H1 (cell line): Measurements from ENCODE around the gene GABPB2. TPM values are rescaled to one million over a fixed set of nuclear protein-coding genes. Genes with fewer than 3 reads are reported as not detected.

Source experiments
- CTCF ChIA-PET: fragments of 300-600 bp; sonication (Branson Sonifier 250); formaldehyde crosslinking; loops from one replicate; lab custom pipeline; 2021; ENCODE audit not compliant: partially characterized antibody; lab: Charles Lee
- POLR2A ChIA-PET: fragments of 300-600 bp; sonication (Branson Sonifier 250); formaldehyde crosslinking; loops from one replicate; lab custom pipeline; 2021; ENCODE audit warnings: inconsistent platforms; ENCODE audit not compliant: partially characterized antibody; lab: Charles Lee
- DNase-seq, 2 experiments: peaks; one replicate each; pipeline versions ENCODE4 v3.0.0 to v3.0.0-alpha.2; 2010 to 2022; ENCODE audit warnings: low spot score in 2 of 2, low read depth in 1 of 2, mixed read lengths in 1 of 2
- FAIRE-seq: peaks from 2 replicates; lab custom pipeline; 2011; peaks lifted over from hg19 to GRCh38; lab: Jason Lieb, UNC
- H2AFZ ChIP-seq: 2 replicates; pipeline ENCODE4 v1.8.1; 2012; ENCODE audit warnings: low read length, inconsistent platforms
- H2AK5ac ChIP-seq: 2 replicates; pipeline ENCODE4 v1.6.1; 2013; ENCODE audit warnings: low read depth, low read length
- H2BK120ac ChIP-seq: replicated peaks from 2 replicates; pipeline ENCODE3; 2013; ENCODE audit warnings: low read depth, low read length, inconsistent platforms
- H2BK12ac ChIP-seq: 2 replicates; pipeline ENCODE4 v1.6.1; 2013; ENCODE audit warnings: low read depth, low read length
- H2BK15ac ChIP-seq: 2 replicates; pipeline ENCODE4 v1.6.1; 2013; ENCODE audit warnings: low read length
- H2BK20ac ChIP-seq: 2 replicates; pipeline ENCODE4 v1.6.1; 2013; ENCODE audit warnings: low read length
- H2BK5ac ChIP-seq: 2 replicates; pipeline ENCODE4 v1.6.1; 2013; ENCODE audit warnings: low read depth, low read length
- H3K14ac ChIP-seq: 2 replicates; pipeline ENCODE4 v1.6.1; 2013; ENCODE audit warnings: inconsistent platforms; ENCODE audit not compliant: insufficient read length
- H3K18ac ChIP-seq: 2 replicates; pipeline ENCODE4 v1.6.1; 2013; ENCODE audit warnings: low read length; ENCODE audit errors: extremely low read depth
- H3K23ac ChIP-seq: 2 replicates; pipeline ENCODE4 v1.6.1; 2013; ENCODE audit warnings: inconsistent platforms; ENCODE audit not compliant: insufficient read length
- H3K23me2 ChIP-seq: 2 replicates; pipeline ENCODE4 v1.6.1; 2013; ENCODE audit warnings: low read depth, low read length
- H3K27ac ChIP-seq: 2 replicates; pipeline ENCODE4 v1.6.1; 2011; ENCODE audit warnings: low read depth, low read length, inconsistent platforms
- H3K27me3 ChIP-seq, 4 experiments: replicated peaks in 1 of 4; 1 replicate in 1 of 4; 2 replicates in 3 of 4; pipeline versions ENCODE4 v1.6.1 to v1.8.1; 2011 to 2013; ENCODE audit warnings: low read length in 3 of 4, mild to moderate bottlenecking in 3 of 4, inconsistent platforms in 2 of 4, mixed read lengths in 2 of 4, moderate library complexity in 1 of 4; ENCODE audit not compliant: control insufficient read depth in 3 of 4, insufficient read depth in 3 of 4; ENCODE audit errors: extremely low read depth in 1 of 4
- H3K36me3 ChIP-seq, 4 experiments: 2 replicates each; pipeline versions ENCODE4 v1.6.1 to v1.8.1; 2011 to 2013; ENCODE audit warnings: mild to moderate bottlenecking in 4 of 4, low read length in 3 of 4, moderate library complexity in 2 of 4, control low read depth in 1 of 4, inconsistent platforms in 1 of 4; ENCODE audit not compliant: insufficient read depth in 4 of 4, control insufficient read depth in 2 of 4
- H3K4ac ChIP-seq: replicated peaks from 2 replicates; pipeline ENCODE3; 2013; ENCODE audit warnings: low read length, low read depth, mixed read lengths, inconsistent platforms; ENCODE audit not compliant: insufficient read length
- H3K4me1 ChIP-seq, 4 experiments: replicated peaks in 1 of 4; 1 replicate in 1 of 4; 2 replicates in 3 of 4; pipeline versions ENCODE4 v1.6.1 to v1.8.1; 2011 to 2013; ENCODE audit warnings: low read length in 3 of 4, inconsistent platforms in 2 of 4, mixed read lengths in 1 of 4; ENCODE audit not compliant: insufficient read depth in 4 of 4, control insufficient read depth in 3 of 4
- H3K4me2 ChIP-seq, 2 experiments: 2 replicates each; pipeline versions ENCODE4 v1.6.1 to v1.8.1; 2011 to 2013; ENCODE audit warnings: low read depth in 2 of 2, low read length in 2 of 2, control low read depth in 1 of 2, inconsistent platforms in 1 of 2, mild to moderate bottlenecking in 1 of 2; ENCODE audit not compliant: insufficient read depth in 1 of 2
- H3K4me3 ChIP-seq, 4 experiments: fragments of 200-600, 300-600 bp in 1 of 4; sonication (generic), shearing (Covaris generic), sonication (Bioruptor Twin) in 1 of 4; 2 replicates each; pipeline versions ENCODE4 v1.5.1 to v1.8.1; 2011 to 2016; ENCODE audit warnings: low read length in 4 of 4, low read depth in 3 of 4, control low read depth in 2 of 4, inconsistent platforms in 2 of 4, mild to moderate bottlenecking in 2 of 4, mixed read lengths in 1 of 4, moderate library complexity in 1 of 4; ENCODE audit not compliant: insufficient read depth in 2 of 4; ENCODE audit errors: extremely low read depth in 1 of 4
- H3K56ac ChIP-seq: replicated peaks from 2 replicates; pipeline ENCODE3; 2013; ENCODE audit warnings: low read depth, mild to moderate bottlenecking, mixed read lengths, low read length, inconsistent platforms; ENCODE audit not compliant: insufficient read length
- H3K79me1 ChIP-seq: 2 replicates; pipeline ENCODE4 v1.6.1; 2013; ENCODE audit warnings: low read depth, low read length, control low read depth
- H3K79me2 ChIP-seq, 2 experiments: 2 replicates each; pipeline versions ENCODE4 v1.6.1 to v1.8.1; 2012 to 2013; ENCODE audit warnings: low read length in 2 of 2, mild to moderate bottlenecking in 2 of 2, inconsistent platforms in 1 of 2; ENCODE audit not compliant: insufficient read depth in 2 of 2, control insufficient read depth in 1 of 2
- H3K9ac ChIP-seq, 4 experiments: replicated peaks in 1 of 4; 1 replicate in 1 of 4; 2 replicates in 3 of 4; pipeline versions ENCODE4 v1.6.1 to v1.8.1; 2011 to 2013; ENCODE audit warnings: low read depth in 3 of 4, low read length in 3 of 4, control low read depth in 2 of 4, mild to moderate bottlenecking in 2 of 4, moderate library complexity in 2 of 4, inconsistent platforms in 1 of 4; ENCODE audit errors: extremely low read depth in 1 of 4
- H3K9me3 ChIP-seq, 2 experiments: 2 replicates each; pipeline versions ENCODE4 v1.6.1 to v1.8.1; 2012 to 2013; ENCODE audit warnings: mild to moderate bottlenecking in 2 of 2, moderate library complexity in 2 of 2, control low read depth in 1 of 2, inconsistent platforms in 1 of 2, low read depth in 1 of 2, low read length in 1 of 2, mixed read lengths in 1 of 2; ENCODE audit not compliant: insufficient read depth in 2 of 2
- H4K20me1 ChIP-seq, 2 experiments: replicated peaks in 1 of 2; 2 replicates each; pipeline versions ENCODE3 to v1.8.1; 2011 to 2013; ENCODE audit warnings: inconsistent platforms in 2 of 2, low read length in 2 of 2, mild to moderate bottlenecking in 1 of 2; ENCODE audit not compliant: insufficient read depth in 2 of 2, control insufficient read depth in 1 of 2
- H4K5ac ChIP-seq: 2 replicates; pipeline ENCODE4 v1.6.1; 2013; ENCODE audit warnings: low read length, low read depth, mixed read lengths, inconsistent platforms; ENCODE audit not compliant: insufficient read length
- H4K8ac ChIP-seq: 2 replicates; pipeline ENCODE4 v1.8.0; 2013; ENCODE audit warnings: mild to moderate bottlenecking, moderate library complexity, low read length, inconsistent platforms; ENCODE audit not compliant: insufficient read depth; ENCODE audit errors: extremely low read depth
- H4K91ac ChIP-seq: replicated peaks from 2 replicates; pipeline ENCODE3; 2013; ENCODE audit warnings: low read length, mixed read lengths, inconsistent platforms; ENCODE audit not compliant: insufficient read length
- BACH1 ChIP-seq: IDR thresholded peaks from 2 replicates; pipeline ENCODE4 v1.6.1; 2012; ENCODE audit warnings: low read length, improper control_type of control experiment
- EZH2 ChIP-seq: fragments of 200-600 bp; sonication (generic); IDR thresholded peaks from 2 replicates; pipeline ENCODE4 v1.7.1; 2012; ENCODE audit warnings: low read depth, mild to moderate bottlenecking, moderate library complexity, low read length, inconsistent platforms; ENCODE audit not compliant: severe bottlenecking
- FOSL1 ChIP-seq: IDR thresholded peaks from 2 replicates; pipeline ENCODE4 v1.6.1; 2011; ENCODE audit warnings: mild to moderate bottlenecking, low read depth, low read length, moderate library complexity; ENCODE audit not compliant: insufficient read depth
- GTF2F1 ChIP-seq: IDR thresholded peaks from 2 replicates; pipeline ENCODE4 v1.6.1; 2012; ENCODE audit warnings: low read depth, low read length, improper control_type of control experiment, borderline replicate concordance
- KDM1A ChIP-seq: fragments of 200-600, 300-600 bp; sonication (generic); IDR thresholded peaks from 2 replicates; pipeline ENCODE4 v1.7.1; 2016; ENCODE audit warnings: mild to moderate bottlenecking, low read length, borderline replicate concordance
- KDM4A ChIP-seq: IDR thresholded peaks from one replicate; pipeline ENCODE4 v1.7.1; 2012; ENCODE audit warnings: low read depth, mild to moderate bottlenecking, moderate library complexity, low read length, inconsistent platforms; ENCODE audit not compliant: severe bottlenecking
- MAFK ChIP-seq: IDR thresholded peaks from 2 replicates; pipeline ENCODE4 v1.6.1; 2012; ENCODE audit warnings: low read depth, mild to moderate bottlenecking, improper control_type of control experiment, low read length
- PHF8 ChIP-seq: fragments of 200-600 bp; sonication (generic); conservative IDR thresholded peaks from 2 replicates; pipeline ENCODE4 v1.7.1; 2012; ENCODE audit warnings: low read depth, mild to moderate bottlenecking, inconsistent platforms, low read length, moderate library complexity
- RFX5 ChIP-seq: IDR thresholded peaks from 2 replicates; pipeline ENCODE4 v1.6.1; 2011; ENCODE audit warnings: low read depth, low read length, improper control_type of control experiment, borderline replicate concordance
- SIRT6 ChIP-seq: IDR thresholded peaks from one replicate; pipeline ENCODE4 v1.7.1; 2012; ENCODE audit warnings: low read length, inconsistent platforms
- TAF7 ChIP-seq: optimal IDR thresholded peaks from 2 replicates; pipeline ENCODE3; 2011; ENCODE audit warnings: low read depth, mild to moderate bottlenecking, inconsistent platforms, low read length, moderate library complexity, borderline replicate concordance
- whole genome bisulfite sequencing, 2 experiments: shearing (Covaris generic) in 1 of 2; methylation state at CpG; one replicate each; pipeline versions ENCODE4 v1.1.6 to v1.1.7; 2013 to 2015; ENCODE audit warnings: low lambda C conversion rate in 2 of 2, mixed read lengths in 2 of 2, inconsistent platforms in 1 of 2, low coverage in 1 of 2, missing lambda C conversion rate in 1 of 2; ENCODE audit not compliant: insufficient replicate concordance in 2 of 2, insufficient coverage in 1 of 2, insufficient read length in 1 of 2; ENCODE audit errors: extremely low coverage in 1 of 2, missing lambda C conversion rate in 1 of 2; 5-methylcytosine and 5-hydroxymethylcytosine counted together
- polyA plus RNA-seq, 7 experiments: library from polyadenylated mRNA; depleted of rRNA in 3 of 7; stranded (reverse) in 5 of 7; unstranded in 2 of 7; fragments of >200 nt in 5 of 7; fragments of 200-250 nt in 2 of 7; gene quantifications; 1 replicate in 5 of 7; 2 replicates in 1 of 7; 4 replicates in 1 of 7; pipeline versions ENCODE4 v1.2.1 to v1.2.3, GENCODE V29; 2011 to 2013; ENCODE audit warnings: missing spikeins in 2 of 7, mixed read lengths in 2 of 7
- total RNA-seq: library from RNA; stranded (reverse); fragmentation: NEBNext Ultra II Directional; extraction: Animal tissue kit (Norgen Biotek cat#: 25700); gene quantifications from 2 replicates; pipeline ENCODE4 v1.2.1, GENCODE V29; 2021
- TF ChIP-seq, protein P1 (sequence below): IDR thresholded peaks from 2 replicates; pipeline ENCODE4 v1.6.1; 2012; ENCODE audit warnings: low read length, inconsistent platforms

The GABPB2 gene
- total and polyA plus RNA-seq, 2 of the 8 experiments (the other 6 are each of a cell fraction or from before 2014, with no cell fraction given): 1.8 to 2.4 TPM

DNA sequence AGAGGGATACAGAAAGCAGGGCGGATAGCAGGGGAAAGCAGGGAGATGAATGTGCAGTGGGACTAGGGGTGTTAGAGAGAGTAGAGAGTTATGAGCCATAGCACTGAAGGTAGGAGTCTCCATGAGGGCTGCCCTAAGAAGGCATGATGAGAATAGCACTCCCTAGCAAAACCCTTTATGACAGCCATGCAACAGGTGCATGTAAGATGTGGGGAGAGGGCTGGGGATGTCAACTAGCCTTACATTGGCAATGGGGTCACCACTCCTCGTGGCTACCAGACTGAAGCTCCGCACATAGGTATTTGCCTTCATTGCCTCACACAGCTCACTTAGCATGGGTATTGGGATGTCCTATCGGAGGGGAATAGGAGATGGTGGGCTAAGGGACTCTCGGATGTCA, 100.6 kb downstream of the GABPB2 start:
- no peak overlapping the region for H2BK15ac ChIP-seq
- peaks cover 7% of the 10 kb centered on the region for H3K23me2 ChIP-seq
- no peak overlapping the region for H4K8ac ChIP-seq
- peaks cover 0 to 5% (median 3%) of the 10 kb centered on the region in 4 experiments; a peak in 4 of 7 replicates for H3K4me1 ChIP-seq
- H3K79me2 ChIP-seq: peaks cover 0 to 11% of the 10 kb centered on the region in 2 experiments; a peak in 2 of 4 replicates
- H2BK12ac ChIP-seq: no peak overlapping the region
- CTCF ChIA-PET: interaction anchor here (0.6 to 2.1 kb wide), 5 partner anchors 9 to 195 kb away, joined by 3 to 8 read pairs (median 4); no protein-coding TSS in a partner anchor
- no peak overlapping the region for H3K4ac ChIP-seq
- no peak overlapping the region for H3K4me3 ChIP-seq
- H4K20me1 ChIP-seq: no peaks in the 10 kb centered on the region
- H3K9ac ChIP-seq: no peak overlapping the region
- H3K9me3 ChIP-seq: no peaks in the 10 kb centered on the region
- H3K27ac ChIP-seq: no peak overlapping the region
- POLR2A ChIA-PET: interaction anchor here (1.0 to 2.2 kb wide), 7 partner anchors 10 to 162 kb away, joined by 3 to 9 read pairs (median 4); partner anchors contain the start of genes VPS72 and ZNF687
- no peak overlapping the region for H3K4me2 ChIP-seq
- no peak overlapping the region for H3K23ac ChIP-seq
- H2BK120ac ChIP-seq: no peak overlapping the region
- H3K79me1 ChIP-seq: 0 out of 2 replicates have a peak, but pooled peaks cover 3% of the 10 kb centered on the region
- H4K5ac ChIP-seq: no peak overlapping the region
- WGBS, 2 experiments: 91% methylated on average over 5 of the region's 5 CpGs; no CpG with 5 or more reads in 1 of the 2 experiments
- H3K36me3 ChIP-seq: peaks cover 0 to 22% (median 5%) of the 10 kb centered on the region in 4 experiments; a peak in 4 of 8 replicates
- DNase-seq (no peak), FAIRE-seq (no peak)
- no peak overlapping the region for H2AK5ac ChIP-seq
- H4K91ac ChIP-seq: no peak overlapping the region
- H3K14ac ChIP-seq: no peak overlapping the region
- H3K27me3 ChIP-seq: no peaks in the 10 kb centered on the region
- H3K18ac ChIP-seq: no peak overlapping the region
- no peak overlapping the region for H2AFZ ChIP-seq
- no peak overlapping the region for H3K56ac ChIP-seq
- no peak overlapping the region for H2BK5ac ChIP-seq
- H2BK20ac ChIP-seq: no peak overlapping the region
- TF ChIP-seq, protein P1, sequence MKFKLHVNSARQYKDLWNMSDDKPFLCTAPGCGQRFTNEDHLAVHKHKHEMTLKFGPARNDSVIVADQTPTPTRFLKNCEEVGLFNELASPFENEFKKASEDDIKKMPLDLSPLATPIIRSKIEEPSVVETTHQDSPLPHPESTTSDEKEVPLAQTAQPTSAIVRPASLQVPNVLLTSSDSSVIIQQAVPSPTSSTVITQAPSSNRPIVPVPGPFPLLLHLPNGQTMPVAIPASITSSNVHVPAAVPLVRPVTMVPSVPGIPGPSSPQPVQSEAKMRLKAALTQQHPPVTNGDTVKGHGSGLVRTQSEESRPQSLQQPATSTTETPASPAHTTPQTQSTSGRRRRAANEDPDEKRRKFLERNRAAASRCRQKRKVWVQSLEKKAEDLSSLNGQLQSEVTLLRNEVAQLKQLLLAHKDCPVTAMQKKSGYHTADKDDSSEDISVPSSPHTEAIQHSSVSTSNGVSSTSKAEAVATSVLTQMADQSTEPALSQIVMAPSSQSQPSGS: no peak
- TF ChIP-seq RFX5 (no peak), GTF2F1 (no peak), BACH1 (no peak), KDM4A (no peak), KDM1A (no peak), SIRT6 (no peak), EZH2 (no peak), MAFK (no peak), PHF8 (no peak), FOSL1 (no peak), TAF7 (no peak)
